ENCODE data around the gene MYRF.

Gene MYRF

DNA sequence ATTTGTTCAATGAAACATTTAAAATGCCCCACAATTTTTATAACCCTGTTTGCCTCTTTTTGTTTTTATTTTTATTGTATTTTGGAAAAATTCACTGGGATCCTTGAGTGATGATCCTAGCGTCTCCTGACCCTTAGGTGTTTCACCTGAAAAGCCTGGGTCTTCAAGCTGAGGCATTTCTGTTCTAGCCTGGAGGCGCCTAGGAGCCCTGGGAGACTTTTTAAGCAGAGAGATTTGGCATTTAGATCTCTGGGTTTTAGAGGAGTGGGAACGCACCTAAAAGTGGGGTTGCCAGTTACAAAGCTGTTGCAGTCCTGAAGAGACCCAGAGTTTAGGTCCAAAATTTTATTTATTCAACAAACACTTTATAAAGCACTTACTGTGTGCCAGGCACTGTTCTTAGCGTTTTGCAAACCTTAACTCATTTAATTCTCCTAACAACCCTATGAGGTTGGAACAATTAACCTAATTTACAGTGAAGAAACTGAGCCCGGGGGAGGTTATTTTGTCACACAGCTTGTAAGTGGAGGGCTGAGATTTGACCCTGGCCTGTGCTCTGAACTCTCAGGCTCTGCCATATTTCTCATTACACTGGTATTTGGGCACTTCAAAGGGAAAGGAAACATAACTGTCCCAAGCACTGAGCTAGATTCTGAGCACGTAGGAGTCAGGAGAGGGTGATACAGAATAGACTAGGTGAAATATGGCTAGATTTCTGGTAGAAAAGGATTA is 65.2 kb downstream of the MYRF start:
- no peak for DNase-seq (ENCODE audit: low read depth in 2 of 2)

- DNase-seq (ENCODE audit: low read depth in 2 of 2): no peak
Observed at GRCh38 chr11:61820174-61820573, 67.7 kb downstream of the MYRF start.

GRCh38 chr11:61826930-61827570 is 74.6 kb downstream of the MYRF start:
- no peak for DNase-seq (ENCODE audit: low read depth in 2 of 2)

GRCh38 chr11:61827571-61828378 is 75.3 kb downstream of the MYRF start, which contains the start of gene FADS2:
Gene FADS2, plus strand, starts transcription at chr11:61828300. Its CDS starts 91 bp downstream, at chr11:61828391.
- DNase-seq (ENCODE audit: low read depth in 2 of 2): peak; percentile 32 to 76

GRCh38 chr11:61828379-61828628 is 75.9 kb downstream of the MYRF start:
- DNase-seq (ENCODE audit: low read depth in 2 of 2): no peak

- DNase-seq (ENCODE audit: low read depth in 2 of 2): no peak
Observed at GRCh38 chr11:61828629-61829407, 76.4 kb downstream of the MYRF start.

DNA sequence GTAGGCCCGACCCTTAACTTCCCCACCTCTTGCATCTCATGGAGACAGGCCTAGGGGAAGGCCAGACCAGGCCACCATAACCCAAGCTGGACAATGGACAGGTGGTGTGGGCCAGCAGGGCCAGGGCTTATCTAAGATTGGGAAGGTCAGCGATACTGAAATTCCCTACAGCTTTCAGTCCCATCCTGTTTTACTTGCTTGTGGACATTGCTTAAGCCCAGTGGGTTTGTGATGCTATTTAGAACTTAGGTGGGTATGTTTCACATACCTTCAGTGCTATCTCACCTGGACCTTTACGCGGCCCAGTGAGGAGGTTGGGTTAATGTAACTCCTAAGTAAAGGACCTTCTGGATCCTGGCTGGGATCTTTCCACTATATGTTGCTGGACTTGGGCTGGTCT is 77.4 kb downstream of the MYRF start:
- no peak for DNase-seq (ENCODE audit: low read depth in 2 of 2)

DNA sequence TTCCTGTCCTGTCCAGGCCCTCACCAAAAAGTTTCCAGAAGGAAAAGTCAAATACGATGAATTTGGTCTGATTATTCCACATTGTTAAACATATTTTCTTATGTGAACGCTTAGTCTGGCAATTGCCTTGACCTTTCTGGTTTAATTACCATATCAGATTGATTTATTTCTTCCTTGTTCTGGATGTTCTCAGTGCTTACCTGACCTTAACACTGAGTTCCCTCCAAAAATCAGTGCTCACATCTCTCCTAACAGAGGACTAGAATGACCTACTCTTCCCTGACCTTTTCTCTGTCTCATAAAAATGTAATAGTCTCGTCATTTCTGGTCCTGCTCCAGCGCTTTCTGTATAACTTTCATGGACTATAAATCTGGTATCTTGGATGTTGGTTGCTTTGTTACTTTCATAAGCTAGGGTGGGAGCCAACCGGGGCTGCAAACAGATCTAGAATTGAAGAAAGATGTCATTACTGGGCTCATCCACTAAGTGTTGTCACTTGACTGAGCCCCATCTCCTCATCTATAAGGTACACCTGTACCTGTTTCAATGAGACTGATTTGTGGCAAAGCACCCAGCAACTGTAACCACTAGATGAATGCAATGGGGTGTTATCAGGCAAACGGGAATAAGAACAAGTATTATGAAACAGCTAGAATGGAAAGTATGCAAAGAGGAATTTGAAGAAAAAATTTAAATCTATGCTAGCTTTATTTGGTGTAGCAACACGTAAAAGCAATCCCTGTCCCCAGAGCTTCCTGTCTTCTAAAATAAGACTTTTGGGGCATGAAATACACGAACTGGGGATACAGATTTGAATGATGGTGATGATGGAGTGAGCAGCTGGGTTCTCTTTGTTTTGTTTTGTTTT is 78.0 kb downstream of the MYRF start:
- no peak for DNase-seq (ENCODE audit: low read depth in 2 of 2)

DNA sequence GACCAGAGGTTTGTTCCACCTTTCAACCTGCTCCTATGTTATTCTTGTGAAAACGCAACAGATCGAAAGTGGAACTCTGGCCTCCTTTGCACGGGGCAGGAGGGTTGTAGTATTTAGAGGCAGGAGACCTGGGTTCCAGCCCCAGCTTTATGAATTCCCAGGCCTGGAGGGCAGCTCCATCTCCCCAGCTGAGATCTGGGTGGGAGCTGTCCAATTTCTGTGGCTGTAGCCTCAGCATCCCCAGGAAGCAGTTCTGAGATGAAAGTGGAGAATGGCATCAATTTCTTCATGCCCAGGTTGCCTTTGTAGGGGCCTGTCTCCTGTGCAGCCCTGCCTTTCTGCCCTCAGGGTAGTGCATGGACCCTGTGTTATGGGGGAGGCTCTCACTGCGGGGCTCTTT is 79.8 kb downstream of the MYRF start:
- DNase-seq (ENCODE audit: low read depth in 2 of 2): no peak

DNA sequence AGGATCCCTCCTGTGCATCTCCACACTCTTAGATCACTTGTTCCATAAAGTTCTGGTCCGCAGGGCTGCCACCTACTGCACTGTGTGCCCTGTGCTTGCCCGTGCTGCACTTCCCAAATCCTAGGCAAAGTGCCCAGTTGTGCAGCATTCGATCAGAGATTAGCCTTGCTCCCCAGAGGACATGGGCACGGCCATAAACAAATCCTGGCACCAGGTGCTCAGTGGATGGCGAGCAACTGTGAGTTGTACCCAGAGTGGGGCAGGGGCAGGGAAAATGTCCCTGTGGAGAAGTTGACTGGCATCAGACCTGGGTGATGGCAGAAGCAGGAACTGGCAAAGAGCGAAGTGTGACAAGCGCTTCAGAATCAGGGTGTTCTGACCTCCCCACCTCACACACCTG is 80.3 kb downstream of the MYRF start:
- no peak for DNase-seq (ENCODE audit: low read depth in 2 of 2)

DNA sequence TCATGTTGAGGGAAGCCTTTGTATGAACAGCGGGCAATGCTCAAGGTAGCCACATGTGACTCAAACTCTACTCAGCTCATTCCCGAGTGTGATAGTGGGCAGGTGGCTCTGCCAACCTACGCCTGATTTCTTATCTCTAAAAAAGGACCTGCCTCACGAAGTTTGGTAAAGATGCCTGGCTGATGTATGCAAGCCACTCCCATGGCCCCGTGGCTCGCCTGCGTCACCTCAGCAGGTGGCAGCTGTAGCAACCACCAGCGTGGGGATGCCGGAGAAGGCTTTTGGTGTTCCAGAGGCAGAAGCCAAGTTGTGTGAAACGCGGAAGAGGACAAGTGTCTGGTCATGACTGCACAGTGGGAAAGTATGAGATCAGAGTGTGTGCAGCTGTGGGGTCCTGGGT is 81.0 kb downstream of the MYRF start:
- no peak for DNase-seq (ENCODE audit: low read depth in 2 of 2)

DNA sequence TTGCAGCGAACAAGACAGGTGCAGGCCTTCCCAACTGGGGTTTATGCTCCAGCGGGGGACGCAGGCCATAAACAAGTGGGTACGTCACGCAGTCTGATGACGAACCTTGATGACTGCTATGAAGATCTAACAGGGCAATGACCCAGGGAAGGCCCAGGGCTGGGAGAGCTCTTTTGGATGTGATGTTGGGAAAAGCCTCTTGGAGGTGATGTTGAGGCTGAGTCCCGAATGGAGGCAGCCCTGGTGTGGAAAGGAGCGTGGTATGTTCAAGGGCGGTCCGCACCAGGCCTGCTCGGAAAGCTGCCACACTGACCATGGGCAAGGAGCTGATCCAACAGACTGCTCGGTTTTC is 81.5 kb downstream of the MYRF start:
- DNase-seq (ENCODE audit: low read depth in 2 of 2): no peak

- no peak for DNase-seq (ENCODE audit: low read depth in 2 of 2)
Observed at GRCh38 chr11:61834278-61835048, 82.0 kb downstream of the MYRF start.

DNA sequence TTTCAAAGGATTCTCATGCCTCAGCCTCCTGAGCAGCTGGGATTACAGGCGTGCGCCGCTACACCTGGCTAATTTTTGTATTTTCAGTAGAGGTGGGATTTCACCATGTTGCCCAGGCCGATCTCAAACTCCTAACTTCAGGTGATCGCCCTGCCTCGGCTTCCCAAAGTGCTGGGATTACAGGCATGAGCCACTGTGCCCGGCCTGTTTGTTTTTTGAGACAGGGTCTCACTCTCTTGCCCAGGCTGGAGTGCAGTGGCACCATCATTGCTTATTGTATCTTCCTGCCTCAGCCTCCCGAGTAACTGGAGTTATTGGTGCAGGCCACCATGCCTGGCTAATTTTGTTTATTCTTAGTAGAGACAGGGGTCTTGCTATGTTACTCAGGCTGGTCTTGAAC is 83.8 kb downstream of the MYRF start:
- DNase-seq (ENCODE audit: low read depth in 2 of 2): no peak

DNA sequence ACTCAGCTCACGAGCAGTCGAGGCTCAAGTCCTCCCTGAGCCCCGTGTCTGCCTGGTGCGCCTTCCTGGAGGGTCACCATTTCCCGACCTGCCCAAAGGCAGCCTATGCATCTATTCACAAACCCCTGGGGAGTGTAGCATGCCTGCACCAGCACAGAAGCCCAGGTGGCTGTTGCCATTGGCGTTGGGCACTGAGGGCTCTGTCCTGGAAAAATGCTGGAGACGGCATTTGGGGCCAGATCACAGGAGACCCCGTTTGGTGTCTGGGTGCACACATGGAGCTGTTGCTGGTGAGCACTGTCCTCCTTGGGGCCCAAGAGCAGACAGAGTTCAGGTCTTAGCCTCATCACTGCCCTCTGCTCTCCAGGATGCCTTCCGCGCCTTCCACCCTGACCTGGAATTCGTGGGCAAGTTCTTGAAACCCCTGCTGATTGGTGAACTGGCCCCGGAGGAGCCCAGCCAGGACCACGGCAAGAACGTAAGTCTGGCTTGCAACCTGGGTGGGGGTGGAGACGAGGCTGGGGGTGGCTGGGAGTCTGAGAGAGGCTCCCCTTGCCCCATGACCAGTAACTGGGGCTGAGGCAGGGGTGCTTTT is 85.1 kb downstream of the MYRF start:
- no peak for DNase-seq (ENCODE audit: low read depth in 2 of 2)

Data from stimulated activated CD4-positive, alpha-beta T cell treated with anti-CD3 and anti-CD28 coated beads, Interleukin-12 subunit alpha, Interleukin-12 subunit beta, amount 100 ng/mL, for 24 hours (primary cell).